Osteoblast (primary cell): ENCODE measurements around the gene RHOH. TPM values are rescaled to one million over a fixed set of nuclear protein-coding genes. Genes with fewer than 3 reads are reported as not detected.

ENCODE experiments used
- DNase-seq: peaks from one replicate; pipeline ENCODE4 v3.0.0; 2011; ENCODE audit warnings: low spot score, mixed read lengths; ENCODE audit not compliant: insufficient read length; ENCODE audit errors: missing footprints
- H2AFZ ChIP-seq: 2 replicates; pipeline ENCODE4 v1.6.0; 2011; ENCODE audit warnings: mild to moderate bottlenecking, low read length
- H3K27ac ChIP-seq: 2 replicates; pipeline ENCODE4 v1.5.1; 2011; ENCODE audit warnings: mild to moderate bottlenecking, low read depth, low read length, moderate library complexity
- H3K27me3 ChIP-seq: 2 replicates; pipeline ENCODE4 v1.6.0; 2012; ENCODE audit warnings: mild to moderate bottlenecking, control low read depth, inconsistent platforms, low read length, moderate library complexity; ENCODE audit not compliant: insufficient read depth
- H3K36me3 ChIP-seq: 2 replicates; pipeline ENCODE4 v1.5.1; 2011; ENCODE audit warnings: mild to moderate bottlenecking, low read length, control low read depth, moderate library complexity; ENCODE audit not compliant: insufficient read depth
- H3K4me1 ChIP-seq: 2 replicates; pipeline ENCODE4 v1.5.1; 2011; ENCODE audit warnings: mild to moderate bottlenecking, low read length, control low read depth, moderate library complexity; ENCODE audit not compliant: insufficient read depth
- H3K4me2 ChIP-seq: 2 replicates; pipeline ENCODE4 v1.6.0; 2011; ENCODE audit warnings: mild to moderate bottlenecking, low read length; ENCODE audit not compliant: insufficient read depth
- H3K4me3 ChIP-seq: fragments of 200-600 bp; sonication (generic); 3 replicates; pipeline ENCODE4 v1.5.1; 2012; ENCODE audit warnings: mild to moderate bottlenecking, low read length, inconsistent platforms; ENCODE audit not compliant: insufficient read depth
- H3K79me2 ChIP-seq: 2 replicates; pipeline ENCODE4 v1.6.0; 2012; ENCODE audit warnings: mild to moderate bottlenecking, low read length, control low read depth, inconsistent platforms; ENCODE audit not compliant: insufficient read depth
- H3K9me3 ChIP-seq: 2 replicates; pipeline ENCODE4 v1.5.1; 2011; ENCODE audit warnings: low read depth, low read length, control low read depth
- H4K20me1 ChIP-seq: 2 replicates; pipeline ENCODE4 v1.6.0; 2012; ENCODE audit warnings: mild to moderate bottlenecking, low read length, control low read depth; ENCODE audit not compliant: insufficient read depth
- CTCF ChIP-seq: IDR thresholded peaks from 2 replicates; pipeline ENCODE4 v1.5.1; 2011; ENCODE audit warnings: mild to moderate bottlenecking, low read depth, low read length, moderate library complexity; ENCODE audit errors: extremely low read depth
- total RNA-seq: library from RNA; depleted of rRNA; stranded (reverse); fragments of >200 nt; gene quantifications from 2 replicates; pipeline ENCODE4 v1.2.3, GENCODE V29; 2012

The RHOH gene
- total RNA-seq, 1 donor: not detected

GRCh38 chr4:40165916-40166315 is 30.9 kb upstream of the RHOH start:
- Histone ChIP-seq H3K4me3 (no peak overlapping the region), H3K27me3 (no peaks in the 10 kb centered on the region), H3K79me2 (no peaks in the 10 kb centered on the region), H3K36me3 (no peaks in the 10 kb centered on the region), H4K20me1 (no peaks in the 10 kb centered on the region), H2AFZ (no peak overlapping the region), H3K9me3 (no peaks in the 10 kb centered on the region), H3K4me2 (no peak overlapping the region), H3K4me1 (no peaks in the 10 kb centered on the region), H3K27ac (no peak overlapping the region)
- TF ChIP-seq CTCF: no peak
- no peak for DNase-seq

- Histone ChIP-seq H3K27me3 (no peaks in the 10 kb centered on the region), H3K79me2 (no peaks in the 10 kb centered on the region), H3K4me2 (no peak overlapping the region), H2AFZ (no peak overlapping the region), H4K20me1 (no peaks in the 10 kb centered on the region), H3K9me3 (no peaks in the 10 kb centered on the region), H3K4me3 (no peak overlapping the region), H3K36me3 (no peaks in the 10 kb centered on the region), H3K27ac (no peak overlapping the region), H3K4me1 (no peaks in the 10 kb centered on the region)
- DNase-seq: no peak
- TF ChIP-seq CTCF: no peak
Measured at GRCh38 chr4:40168070-40168469, 28.8 kb upstream of the RHOH start.

GRCh38 chr4:40170588-40170987 is 26.2 kb upstream of the RHOH start:
- no peaks in the 10 kb centered on the region for H4K20me1 ChIP-seq
- no peak for TF ChIP-seq CTCF
- no peaks in the 10 kb centered on the region for H3K9me3 ChIP-seq
- H3K36me3 ChIP-seq: no peaks in the 10 kb centered on the region
- no peaks in the 10 kb centered on the region for H3K79me2 ChIP-seq
- H3K4me2 ChIP-seq: no peak overlapping the region
- H3K4me1 ChIP-seq: no peaks in the 10 kb centered on the region
- H2AFZ ChIP-seq: no peak overlapping the region
- H3K27ac ChIP-seq: no peak overlapping the region
- no peaks in the 10 kb centered on the region for H3K27me3 ChIP-seq
- no peak overlapping the region for H3K4me3 ChIP-seq
- no peak for DNase-seq

GRCh38 chr4:40173470-40173875 is 23.4 kb upstream of the RHOH start:
- no peaks in the 10 kb centered on the region for H3K79me2 ChIP-seq
- H3K27me3 ChIP-seq: no peaks in the 10 kb centered on the region
- H3K27ac ChIP-seq: no peak overlapping the region
- H3K4me2 ChIP-seq: no peak overlapping the region
- no peak for TF ChIP-seq CTCF
- DNase-seq: no peak
- H3K36me3 ChIP-seq: no peaks in the 10 kb centered on the region
- H3K9me3 ChIP-seq: no peaks in the 10 kb centered on the region
- H3K4me1 ChIP-seq: no peaks in the 10 kb centered on the region
- H2AFZ ChIP-seq: no peak overlapping the region
- no peak overlapping the region for H3K4me3 ChIP-seq
- H4K20me1 ChIP-seq: no peaks in the 10 kb centered on the region
